IPS-11a (cell line): ENCODE measurements around the gene NBEAL2.
"Not testable (repeated sequence)": the region's sequence is repeated elsewhere in the genome, so short reads cannot be mapped to it uniquely, and the experiment has no call there.

ENCODE experiments used
- H3K4me3 ChIP-seq: one replicate; pipeline ENCODE4 v1.5.1; 2013; ENCODE audit warnings: low read depth, low read length, control low read depth

NBEAL2 gene

GRCh38 chr3:47010111-47010712, 30.7 kb downstream of the NBEAL2 start:
- H3K4me3 ChIP-seq: no peak overlapping the region

GRCh38 chr3:47010910-47011309, 31.4 kb downstream of the NBEAL2 start:
- no peak overlapping the region for H3K4me3 ChIP-seq

- no peak overlapping the region for H3K4me3 ChIP-seq
Observed at GRCh38 chr3:47011371-47011770, 31.9 kb downstream of the NBEAL2 start.

GRCh38 chr3:47012342-47013230, 33.1 kb downstream of the NBEAL2 start:
- no peak overlapping the region for H3K4me3 ChIP-seq

GRCh38 chr3:47013231-47013630, 33.8 kb downstream of the NBEAL2 start:
- H3K4me3 ChIP-seq: no peak overlapping the region

GRCh38 chr3:47014036-47014435, 34.6 kb downstream of the NBEAL2 start:
- H3K4me3 ChIP-seq: no peak overlapping the region

GRCh38 chr3:47015151-47015550, 35.7 kb downstream of the NBEAL2 start:
- H3K4me3 ChIP-seq: no peak overlapping the region

GRCh38 chr3:47016086-47016933, 36.8 kb downstream of the NBEAL2 start:
- no peak overlapping the region for H3K4me3 ChIP-seq

GRCh38 chr3:47016934-47017435, 37.5 kb downstream of the NBEAL2 start:
- H3K4me3 ChIP-seq: no peak overlapping the region

GRCh38 chr3:47017504-47018268, 38.2 kb downstream of the NBEAL2 start:
- no peak overlapping the region for H3K4me3 ChIP-seq

- H3K4me3 ChIP-seq: no peak overlapping the region
Observed at GRCh38 chr3:47018269-47018611, 38.8 kb downstream of the NBEAL2 start.

- H3K4me3 ChIP-seq: no peak overlapping the region
Observed at GRCh38 chr3:47019201-47019600, 39.7 kb downstream of the NBEAL2 start.

- no peak overlapping the region for H3K4me3 ChIP-seq
Observed at GRCh38 chr3:47020311-47020710, 40.8 kb downstream of the NBEAL2 start.

GRCh38 chr3:47022641-47023071, 43.2 kb downstream of the NBEAL2 start:
- H3K4me3 ChIP-seq: no peak overlapping the region

- H3K4me3 ChIP-seq: no peak overlapping the region
Observed at GRCh38 chr3:47024932-47025331, 45.5 kb downstream of the NBEAL2 start.

- H3K4me3 ChIP-seq: not testable (repeated sequence)
Observed at GRCh38 chr3:47026432-47026831, 47.0 kb downstream of the NBEAL2 start.

GRCh38 chr3:47028146-47028545, 48.7 kb downstream of the NBEAL2 start:
- H3K4me3 ChIP-seq: no peak overlapping the region

- H3K4me3 ChIP-seq: no peak overlapping the region
Observed at GRCh38 chr3:47028667-47029066, 49.2 kb downstream of the NBEAL2 start.

GRCh38 chr3:47031041-47031440, 51.6 kb downstream of the NBEAL2 start:
- H3K4me3 ChIP-seq: not testable (repeated sequence)

- no peak overlapping the region for H3K4me3 ChIP-seq
Observed at GRCh38 chr3:47034868-47035489, 55.5 kb downstream of the NBEAL2 start.
